ENCODE results near the gene SPECC1.
"Not testable (repeated sequence)": the region's sequence is repeated elsewhere in the genome, so short reads cannot be mapped to it uniquely, and the experiment has no call there.

SPECC1 gene

DNA sequence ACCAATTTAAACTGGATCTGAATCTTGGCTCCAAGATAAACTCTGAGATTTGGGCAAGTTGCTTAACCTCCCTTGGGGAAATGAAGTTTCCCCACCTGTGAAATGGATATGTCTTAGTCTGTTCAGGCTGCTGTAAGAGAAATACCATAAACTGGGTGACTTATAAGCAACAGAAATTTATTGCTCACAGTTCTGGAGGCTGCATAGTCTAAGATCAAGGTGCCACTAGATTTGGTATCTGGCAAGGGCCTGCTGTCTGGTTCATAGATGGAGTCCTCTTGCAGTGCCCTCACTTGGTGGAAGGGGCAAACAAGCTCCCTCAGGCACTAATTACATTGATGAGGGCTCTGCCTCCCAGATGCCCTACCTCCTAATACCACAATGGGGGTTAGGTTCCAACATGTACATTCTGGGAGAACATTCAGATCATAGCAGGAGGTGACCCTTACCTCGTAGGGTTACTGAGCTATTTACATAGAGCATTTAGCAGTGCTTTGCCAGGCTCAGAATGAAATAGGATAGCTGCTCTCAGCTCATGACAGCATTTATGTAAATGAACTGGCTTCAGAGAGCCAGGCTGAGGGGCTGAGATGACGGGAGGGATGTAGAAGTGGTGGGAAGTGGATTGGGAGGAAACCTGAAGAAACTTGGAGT is 83.9 kb downstream of the SPECC1 start:
- Histone ChIP-seq H3K27ac (ENCODE audit: low read depth in 2 of 2, low read length in 2 of 2) (peak overlapping the region in 1 of 2 donors; percentile 53), H3K9ac (ENCODE audit: low read depth in 1 of 2, low read length in 2 of 2) (no peak overlapping the region)

DNA sequence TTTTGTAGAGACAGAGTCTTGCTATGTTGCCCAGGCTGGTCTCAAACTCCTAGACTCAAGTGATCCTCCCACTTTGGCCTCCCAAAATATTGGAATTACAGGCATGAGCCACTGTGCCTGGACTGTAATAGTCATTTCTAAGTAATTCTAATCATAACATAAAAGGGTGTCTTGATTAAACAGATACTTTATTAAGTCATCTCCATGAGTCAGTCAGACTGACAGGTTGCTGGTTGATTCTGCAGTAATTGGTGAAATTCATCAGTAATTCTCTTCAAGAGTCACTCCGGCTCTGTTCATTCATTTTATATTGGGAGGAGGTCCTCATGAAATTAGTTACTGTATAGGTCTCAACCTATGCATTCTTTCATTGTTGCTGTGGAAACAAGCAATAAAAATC is 85.6 kb downstream of the SPECC1 start:
- peaks cover 0 to 7% of the 10 kb centered on the region in 2 donors for H3K27me3 ChIP-seq (ENCODE audit: control insufficient read depth in 2 of 2, insufficient read depth in 2 of 2, low read length in 2 of 2)
- H3K9me3 ChIP-seq (ENCODE audit: control insufficient read depth in 2 of 2, low read length in 2 of 2) = no peaks in the 10 kb centered on the region
- H3K4me3 ChIP-seq (ENCODE audit: low read length in 2 of 2) = no peak overlapping the region
- H3K4me1 ChIP-seq (ENCODE audit: control insufficient read depth in 2 of 2, insufficient read depth in 2 of 2, low read length in 2 of 2) = no peaks in the 10 kb centered on the region
- no peak overlapping the region for H3K9ac ChIP-seq (ENCODE audit: low read depth in 1 of 2, low read length in 2 of 2)
- no peak overlapping the region for H3K27ac ChIP-seq (ENCODE audit: low read depth in 2 of 2, low read length in 2 of 2)
- H3K36me3 ChIP-seq (ENCODE audit: control insufficient read depth in 2 of 2, insufficient read depth in 2 of 2, low read length in 2 of 2) = no peaks in the 10 kb centered on the region

More for the DNA sequence above, 83.9 kb downstream of the SPECC1 start:
- Histone ChIP-seq H3K27me3 (ENCODE audit: control insufficient read depth in 2 of 2, insufficient read depth in 2 of 2, low read length in 2 of 2) (peaks cover 0 to 7% of the 10 kb centered on the region in 2 donors), H3K9me3 (ENCODE audit: control insufficient read depth in 2 of 2, low read length in 2 of 2) (no peaks in the 10 kb centered on the region), H3K4me1 (ENCODE audit: control insufficient read depth in 2 of 2, insufficient read depth in 2 of 2, low read length in 2 of 2) (no peaks in the 10 kb centered on the region), H3K4me3 (ENCODE audit: low read length in 2 of 2) (no peak overlapping the region), H3K36me3 (ENCODE audit: control insufficient read depth in 2 of 2, insufficient read depth in 2 of 2, low read length in 2 of 2) (no peaks in the 10 kb centered on the region)

DNA sequence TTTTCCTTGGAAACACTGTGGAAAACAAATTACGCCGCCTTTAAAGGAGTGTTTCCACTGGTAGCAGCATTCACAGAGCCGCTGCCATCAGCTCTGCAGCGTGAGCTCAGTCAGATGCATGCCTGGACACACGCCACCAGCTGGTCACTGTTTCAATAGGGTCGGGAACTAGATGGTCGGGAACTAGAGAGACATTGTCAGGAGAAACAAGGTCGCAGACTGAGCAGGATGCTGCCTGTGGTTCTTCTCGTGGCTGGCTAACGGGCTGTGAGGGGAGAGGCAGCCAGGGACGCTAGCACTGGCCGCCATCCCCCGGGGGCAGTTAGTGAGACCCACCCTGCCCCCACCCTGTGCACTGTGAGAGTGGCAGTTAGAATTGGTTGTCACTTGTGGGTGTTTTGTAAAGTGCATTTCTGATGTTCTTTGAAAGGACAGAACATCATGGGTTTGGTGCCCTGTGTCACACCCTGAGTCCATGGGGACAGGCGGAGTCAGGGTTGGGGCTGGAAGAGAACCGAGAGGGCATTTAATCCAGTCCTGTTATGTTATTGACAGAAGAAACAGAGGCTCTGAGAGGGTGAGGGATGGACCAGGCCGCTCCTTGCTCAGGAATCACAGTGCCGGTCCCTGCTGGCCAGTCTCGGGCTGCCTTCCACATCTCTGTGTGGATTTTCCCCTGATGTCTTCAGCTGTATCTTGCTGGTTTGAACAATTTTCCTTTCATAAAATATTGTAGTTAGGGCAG is 86.3 kb downstream of the SPECC1 start:
- Histone ChIP-seq H3K27ac (ENCODE audit: low read depth in 2 of 2, low read length in 2 of 2) (peak overlapping the region in 1 of 2 donors; percentile 30), H3K27me3 (ENCODE audit: control insufficient read depth in 2 of 2, insufficient read depth in 2 of 2, low read length in 2 of 2) (peaks cover 0 to 7% of the 10 kb centered on the region in 2 donors), H3K36me3 (ENCODE audit: control insufficient read depth in 2 of 2, insufficient read depth in 2 of 2, low read length in 2 of 2) (no peaks in the 10 kb centered on the region), H3K4me1 (ENCODE audit: control insufficient read depth in 2 of 2, insufficient read depth in 2 of 2, low read length in 2 of 2) (no peaks in the 10 kb centered on the region), H3K9ac (ENCODE audit: low read depth in 1 of 2, low read length in 2 of 2) (no peak overlapping the region), H3K4me3 (ENCODE audit: low read length in 2 of 2) (no peak overlapping the region), H3K9me3 (ENCODE audit: control insufficient read depth in 2 of 2, low read length in 2 of 2) (no peaks in the 10 kb centered on the region)

DNA sequence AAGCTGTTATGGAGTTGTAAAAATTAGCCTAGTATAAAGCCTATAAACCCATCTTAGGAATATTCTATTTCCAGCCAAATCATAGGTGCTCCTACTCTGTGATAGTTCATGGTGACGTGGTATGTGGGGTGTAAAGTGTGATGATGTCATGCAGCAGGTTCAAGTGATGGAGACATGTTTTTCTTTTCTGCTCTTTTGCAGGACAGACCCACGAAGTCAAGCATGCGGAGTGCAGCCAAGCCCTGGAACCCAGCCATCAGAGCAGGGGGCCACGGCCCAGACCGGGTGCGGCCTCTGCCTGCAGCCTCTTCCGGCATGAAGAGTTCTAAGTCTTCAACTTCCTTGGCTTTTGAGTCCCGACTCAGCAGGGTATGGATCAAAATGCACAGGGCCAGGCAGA is 87.3 kb downstream of the SPECC1 start:
- no peaks in the 10 kb centered on the region for H3K4me1 ChIP-seq (ENCODE audit: control insufficient read depth in 2 of 2, insufficient read depth in 2 of 2, low read length in 2 of 2)
- H3K9me3 ChIP-seq (ENCODE audit: control insufficient read depth in 2 of 2, low read length in 2 of 2) = no peaks in the 10 kb centered on the region
- no peak overlapping the region for H3K27ac ChIP-seq (ENCODE audit: low read depth in 2 of 2, low read length in 2 of 2)
- H3K9ac ChIP-seq (ENCODE audit: low read depth in 1 of 2, low read length in 2 of 2) = no peak overlapping the region
- peaks cover 0 to 7% of the 10 kb centered on the region in 2 donors for H3K27me3 ChIP-seq (ENCODE audit: control insufficient read depth in 2 of 2, insufficient read depth in 2 of 2, low read length in 2 of 2)
- H3K36me3 ChIP-seq (ENCODE audit: control insufficient read depth in 2 of 2, insufficient read depth in 2 of 2, low read length in 2 of 2) = no peaks in the 10 kb centered on the region
- H3K4me3 ChIP-seq (ENCODE audit: low read length in 2 of 2) = no peak overlapping the region

- Histone ChIP-seq H3K27ac (ENCODE audit: low read depth in 2 of 2, low read length in 2 of 2) (no peak overlapping the region), H3K9ac (ENCODE audit: low read depth in 1 of 2, low read length in 2 of 2) (no peak overlapping the region), H3K4me1 (ENCODE audit: control insufficient read depth in 2 of 2, insufficient read depth in 2 of 2, low read length in 2 of 2) (no peaks in the 10 kb centered on the region)
Observed at GRCh38 chr17:20097330-20097729, 88.2 kb downstream of the SPECC1 start.

DNA sequence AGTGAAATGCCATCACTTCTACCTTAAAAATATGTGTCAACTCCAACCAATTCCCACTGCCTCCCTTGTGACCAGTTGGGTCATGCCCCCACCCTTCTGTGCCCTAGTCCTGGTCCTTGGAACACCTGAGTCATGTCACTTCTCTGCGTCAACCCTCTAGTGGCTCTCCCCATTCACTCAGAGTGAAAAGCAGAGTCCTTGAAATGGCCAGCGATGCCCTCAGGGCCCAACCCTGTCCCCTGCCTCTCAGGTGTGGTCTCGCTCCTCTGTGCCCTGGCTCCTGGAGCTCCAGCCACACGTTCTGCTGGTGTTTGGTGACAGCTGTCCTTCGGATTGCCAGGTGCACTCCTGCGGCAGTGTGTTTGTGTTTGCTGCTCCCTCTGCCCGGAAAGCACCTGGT is 89.2 kb downstream of the SPECC1 start:
- H3K4me1 ChIP-seq (ENCODE audit: control insufficient read depth in 2 of 2, insufficient read depth in 2 of 2, low read length in 2 of 2) = no peaks in the 10 kb centered on the region
- no peak overlapping the region for H3K27ac ChIP-seq (ENCODE audit: low read depth in 2 of 2, low read length in 2 of 2)
- H3K9ac ChIP-seq (ENCODE audit: low read depth in 1 of 2, low read length in 2 of 2) = no peak overlapping the region
- H3K9me3 ChIP-seq (ENCODE audit: control insufficient read depth in 2 of 2, low read length in 2 of 2) = no peaks in the 10 kb centered on the region
- no peaks in the 10 kb centered on the region for H3K36me3 ChIP-seq (ENCODE audit: control insufficient read depth in 2 of 2, insufficient read depth in 2 of 2, low read length in 2 of 2)
- peaks cover 0 to 7% of the 10 kb centered on the region in 2 donors for H3K27me3 ChIP-seq (ENCODE audit: control insufficient read depth in 2 of 2, insufficient read depth in 2 of 2, low read length in 2 of 2)
- H3K4me3 ChIP-seq (ENCODE audit: low read length in 2 of 2) = no peak overlapping the region

More at GRCh38 chr17:20097330-20097729, 88.2 kb downstream of the SPECC1 start:
- Histone ChIP-seq H3K4me3 (ENCODE audit: low read length in 2 of 2) (no peak overlapping the region), H3K9me3 (ENCODE audit: control insufficient read depth in 2 of 2, low read length in 2 of 2) (no peaks in the 10 kb centered on the region), H3K27me3 (ENCODE audit: control insufficient read depth in 2 of 2, insufficient read depth in 2 of 2, low read length in 2 of 2) (peaks cover 0 to 7% of the 10 kb centered on the region in 2 donors), H3K36me3 (ENCODE audit: control insufficient read depth in 2 of 2, insufficient read depth in 2 of 2, low read length in 2 of 2) (no peaks in the 10 kb centered on the region)

- H3K36me3 ChIP-seq (ENCODE audit: control insufficient read depth in 2 of 2, insufficient read depth in 2 of 2, low read length in 2 of 2); H3K9me3 ChIP-seq (ENCODE audit: control insufficient read depth in 2 of 2, low read length in 2 of 2); H3K27ac ChIP-seq (ENCODE audit: low read depth in 2 of 2, low read length in 2 of 2); H3K4me3 ChIP-seq (ENCODE audit: low read length in 2 of 2); H3K4me1 ChIP-seq (ENCODE audit: control insufficient read depth in 2 of 2, insufficient read depth in 2 of 2, low read length in 2 of 2); H3K27me3 ChIP-seq (ENCODE audit: control insufficient read depth in 2 of 2, insufficient read depth in 2 of 2, low read length in 2 of 2); H3K9ac ChIP-seq (ENCODE audit: low read depth in 1 of 2, low read length in 2 of 2): not testable (repeated sequence)
Observed at GRCh38 chr17:20100806-20101205, 91.6 kb downstream of the SPECC1 start.

DNA sequence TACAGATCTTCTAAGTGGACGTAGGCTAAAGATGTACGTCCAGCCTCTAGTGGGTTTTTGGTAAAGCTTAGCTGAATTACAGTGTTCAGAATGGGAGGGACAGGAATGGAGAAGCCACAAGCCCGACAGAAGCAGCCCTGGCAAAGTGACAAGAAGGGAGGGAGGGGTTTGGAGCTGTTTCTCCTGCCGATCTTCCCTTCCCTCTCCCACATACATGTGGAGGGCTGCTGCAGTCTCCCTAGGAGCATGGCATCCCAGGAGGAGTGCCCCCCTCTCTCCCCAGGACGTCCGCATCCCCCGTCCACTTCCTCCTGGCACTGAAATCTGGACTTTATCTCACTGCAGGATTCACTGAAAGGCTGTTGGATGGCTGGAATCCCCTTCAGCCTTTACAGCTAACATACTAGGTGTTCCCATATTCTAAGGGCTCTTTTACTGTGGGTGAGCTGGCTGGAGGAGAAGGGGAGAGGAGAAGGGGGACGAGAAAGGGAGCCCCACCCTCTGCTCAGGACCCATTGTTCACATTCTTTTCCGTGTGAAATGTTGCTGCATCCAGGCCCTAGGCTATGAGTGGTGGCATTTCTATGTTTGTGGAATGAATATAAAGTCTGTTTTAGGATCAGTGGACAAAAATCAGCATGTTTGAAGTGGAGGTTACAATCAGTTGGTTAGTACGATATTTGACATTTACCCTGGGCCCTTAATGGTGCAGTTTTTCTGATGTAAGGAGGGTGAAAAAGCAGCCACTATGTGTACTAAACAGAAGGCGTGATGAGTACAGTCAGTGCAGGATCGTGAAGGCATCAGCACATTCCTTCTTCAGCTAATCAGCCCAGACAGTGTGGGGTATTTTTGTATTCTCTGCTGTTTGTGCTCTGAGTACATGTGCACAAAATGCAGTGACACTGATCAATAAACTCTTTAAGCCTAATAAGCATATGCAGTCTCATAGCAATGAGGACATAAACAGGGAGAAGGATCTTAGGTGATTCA is 94.6 kb downstream of the SPECC1 start:
- H3K27ac ChIP-seq (ENCODE audit: low read depth in 2 of 2, low read length in 2 of 2) = no peak overlapping the region
- no peak overlapping the region for H3K9ac ChIP-seq (ENCODE audit: low read depth in 1 of 2, low read length in 2 of 2)
- H3K4me3 ChIP-seq (ENCODE audit: low read length in 2 of 2) = no peak overlapping the region

DNA sequence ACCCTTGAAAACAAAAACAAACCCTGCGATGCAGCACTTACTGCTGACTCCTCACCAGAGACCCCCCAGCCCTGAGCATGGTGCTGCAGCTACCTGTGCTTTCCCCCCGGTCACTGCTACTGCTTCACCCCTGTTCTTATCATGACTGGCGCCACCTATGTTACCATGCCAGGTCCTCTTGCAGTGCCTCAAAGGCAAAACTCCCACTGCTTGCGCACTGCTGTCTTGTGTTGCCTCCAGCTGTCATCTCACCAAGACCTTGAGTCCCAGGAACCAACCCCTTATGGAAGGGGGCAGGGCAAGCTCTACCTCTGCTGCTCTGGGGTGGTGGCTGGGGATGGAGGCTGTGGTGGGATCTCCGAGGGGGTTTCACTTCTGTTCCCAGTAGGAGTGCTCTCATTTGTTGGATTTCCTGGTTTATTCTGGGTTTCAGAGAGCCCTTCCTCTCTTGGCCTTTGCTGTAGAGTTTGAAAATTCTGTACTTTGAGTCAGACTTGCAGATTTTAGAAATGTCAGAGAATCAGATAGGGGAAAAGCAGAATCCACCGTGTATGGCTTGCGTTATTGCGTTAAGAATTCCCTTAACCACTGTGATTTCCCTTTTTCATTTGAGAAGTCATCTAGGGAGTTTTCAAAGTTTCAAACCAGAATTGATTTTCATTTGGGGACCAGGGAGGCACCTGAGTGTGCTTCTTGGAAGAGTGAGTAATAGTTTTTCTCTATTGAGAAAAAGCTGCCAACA is 96.6 kb downstream of the SPECC1 start:
- Histone ChIP-seq H3K36me3 (ENCODE audit: control insufficient read depth in 2 of 2, insufficient read depth in 2 of 2, low read length in 2 of 2) (no peaks in the 10 kb centered on the region), H3K27ac (ENCODE audit: low read depth in 2 of 2, low read length in 2 of 2) (no peak overlapping the region), H3K9ac (ENCODE audit: low read depth in 1 of 2, low read length in 2 of 2) (no peak overlapping the region), H3K4me3 (ENCODE audit: low read length in 2 of 2) (no peak overlapping the region), H3K27me3 (ENCODE audit: control insufficient read depth in 2 of 2, insufficient read depth in 2 of 2, low read length in 2 of 2) (no peaks in the 10 kb centered on the region), H3K4me1 (ENCODE audit: control insufficient read depth in 2 of 2, insufficient read depth in 2 of 2, low read length in 2 of 2) (no peaks in the 10 kb centered on the region), H3K9me3 (ENCODE audit: control insufficient read depth in 2 of 2, low read length in 2 of 2) (no peaks in the 10 kb centered on the region)

More for the DNA sequence above, 94.6 kb downstream of the SPECC1 start:
- H3K36me3 ChIP-seq (ENCODE audit: control insufficient read depth in 2 of 2, insufficient read depth in 2 of 2, low read length in 2 of 2) = no peaks in the 10 kb centered on the region
- no peaks in the 10 kb centered on the region for H3K27me3 ChIP-seq (ENCODE audit: control insufficient read depth in 2 of 2, insufficient read depth in 2 of 2, low read length in 2 of 2)
- no peaks in the 10 kb centered on the region for H3K4me1 ChIP-seq (ENCODE audit: control insufficient read depth in 2 of 2, insufficient read depth in 2 of 2, low read length in 2 of 2)
- H3K9me3 ChIP-seq (ENCODE audit: control insufficient read depth in 2 of 2, low read length in 2 of 2) = no peaks in the 10 kb centered on the region

All from mucosa of rectum (tissue), 2 donors.